Neural cell (in vitro differentiated cells): ENCODE data around the gene CD48. TPM values are rescaled to one million over a fixed set of nuclear protein-coding genes. Genes with fewer than 3 reads are reported as not detected.

Experiments
- H2AFZ ChIP-seq: fragments of 200-600, 300-800 bp; sonication (generic), shearing (Covaris generic); 2 replicates; pipeline ENCODE4 v1.6.0; 2014; ENCODE audit warnings: low read depth, mild to moderate bottlenecking, antibody characterized with exemption, low read length, moderate library complexity
- H3F3A ChIP-seq: fragments of 200-600 bp; shearing (Covaris generic); 2 replicates; pipeline ENCODE4 v1.6.1; 2016; ENCODE audit warnings: mild to moderate bottlenecking, moderate library complexity, mixed read lengths, antibody characterized with exemption, low read length; ENCODE audit not compliant: insufficient read depth, poor library complexity, severe bottlenecking
- H3K27ac ChIP-seq: fragments of 200-600, 300-800 bp; sonication (generic), shearing (Covaris generic); 2 replicates; pipeline ENCODE4 v1.5.1; 2014; ENCODE audit warnings: mild to moderate bottlenecking, low read length, moderate library complexity
- H3K27me3 ChIP-seq: fragments of 300-800, 200-600 bp; sonication (generic), shearing (Covaris generic); 2 replicates; pipeline ENCODE4 v1.6.0; 2014; ENCODE audit warnings: mild to moderate bottlenecking, low read depth, low read length, moderate library complexity; ENCODE audit not compliant: insufficient read depth
- H3K36me3 ChIP-seq: fragments of 300-800, 200-600 bp; sonication (generic), shearing (Covaris generic); 2 replicates; pipeline ENCODE4 v1.5.1; 2014; ENCODE audit warnings: mild to moderate bottlenecking, antibody characterized with exemption, low read length, moderate library complexity; ENCODE audit not compliant: insufficient read depth
- H3K4me2 ChIP-seq: fragments of 300-800, 200-600 bp; sonication (generic), shearing (Covaris generic); 2 replicates; pipeline ENCODE4 v1.6.0; 2014; ENCODE audit warnings: mild to moderate bottlenecking, low read length
- H3K4me3 ChIP-seq: fragments of 300-800, 200-600 bp; sonication (generic), shearing (Covaris generic); 2 replicates; pipeline ENCODE4 v1.5.1; 2014; ENCODE audit warnings: mild to moderate bottlenecking, low read length, moderate library complexity
- H3K79me2 ChIP-seq: fragments of 200-600 bp; shearing (Covaris generic); replicated peaks from 2 replicates; pipeline ENCODE4 v1.6.0; 2014; ENCODE audit warnings: mild to moderate bottlenecking, low read length, moderate library complexity; ENCODE audit not compliant: insufficient read depth
- H3K9ac ChIP-seq: fragments of 300-800, 200-600 bp; sonication (generic), shearing (Covaris generic); 2 replicates; pipeline ENCODE4 v1.6.1; 2016; ENCODE audit warnings: mild to moderate bottlenecking, low read length, mixed read lengths
- H3K9me2 ChIP-seq: fragments of 200-600 bp; shearing (Covaris generic); 2 replicates; pipeline ENCODE4 v1.6.1; 2016; ENCODE audit warnings: mild to moderate bottlenecking, low read length, mixed read lengths; ENCODE audit not compliant: insufficient read depth
- H3K9me3 ChIP-seq: fragments of 200-600, 300-800 bp; sonication (generic), shearing (Covaris generic); 2 replicates; pipeline ENCODE4 v1.6.1; 2016; ENCODE audit warnings: mild to moderate bottlenecking, mixed run types, low read length, moderate library complexity, mixed read lengths
- H4K20me1 ChIP-seq: fragments of 200-600 bp; shearing (Covaris generic); 2 replicates; pipeline ENCODE4 v1.6.1; 2016; ENCODE audit warnings: mild to moderate bottlenecking, mixed run types; ENCODE audit not compliant: insufficient read depth
- EP300 ChIP-seq: fragments of 450-650 bp; conservative IDR thresholded peaks from 2 replicates; pipeline ENCODE4 v1.6.1; 2014; ENCODE audit warnings: antibody characterized with exemption, mild to moderate bottlenecking, moderate library complexity; ENCODE audit not compliant: poor library complexity, severe bottlenecking
- EZH2 ChIP-seq: fragments of 200-600, 300-800 bp; shearing (Covaris generic), sonication (generic); IDR thresholded peaks from 2 replicates; pipeline ENCODE4 v1.6.1; 2014; ENCODE audit warnings: antibody characterized with exemption, low read length, borderline replicate concordance, mild to moderate bottlenecking; ENCODE audit not compliant: insufficient read depth, poor library complexity, severe bottlenecking
- MXI1 ChIP-seq: fragments of 450-650 bp; conservative IDR thresholded peaks from 2 replicates; pipeline ENCODE4 v1.6.1; 2014; ENCODE audit warnings: antibody characterized with exemption, mild to moderate bottlenecking; ENCODE audit not compliant: poor library complexity, severe bottlenecking
- POLR2AphosphoS5 ChIP-seq: IDR thresholded peaks from 2 replicates; pipeline ENCODE4 v1.6.1; 2012
- RAD21 ChIP-seq: fragments of 450-650 bp; conservative IDR thresholded peaks from 2 replicates; pipeline ENCODE4 v1.6.1; 2014; ENCODE audit warnings: antibody characterized with exemption, mild to moderate bottlenecking, moderate library complexity
- SMC3 ChIP-seq: fragments of 450-650 bp; conservative IDR thresholded peaks from 2 replicates; pipeline ENCODE4 v1.6.1; 2014; ENCODE audit warnings: antibody characterized with exemption, mild to moderate bottlenecking, moderate library complexity; ENCODE audit not compliant: poor library complexity
- TAF1 ChIP-seq: IDR thresholded peaks from 2 replicates; pipeline ENCODE4 v1.6.1; 2012; ENCODE audit warnings: low read depth
- polyA plus RNA-seq: library from polyadenylated mRNA; depleted of rRNA; stranded (reverse); fragments of >200 nt; gene quantifications from 2 replicates; pipeline ENCODE4 v1.2.3, GENCODE V29; 2014
- TF ChIP-seq, protein P1 (sequence below): fragments of 450-650 bp; IDR thresholded peaks from 2 replicates; pipeline ENCODE4 v1.5.1; 2014; ENCODE audit warnings: antibody characterized with exemption, mild to moderate bottlenecking, moderate library complexity; ENCODE audit not compliant: poor library complexity, severe bottlenecking
- TF ChIP-seq, protein P2 (sequence below): IDR thresholded peaks from 2 replicates; pipeline ENCODE4 v1.6.1; 2012; ENCODE audit warnings: borderline replicate concordance

CD48 gene
- polyA plus RNA-seq, 1 donor from 2014 or later: not detected

- H3K27ac ChIP-seq: no peak overlapping the region
- H3K36me3 ChIP-seq: no peaks in the 10 kb centered on the region
- H3K9ac ChIP-seq: no peak overlapping the region
- no peaks in the 10 kb centered on the region for H4K20me1 ChIP-seq
- TF ChIP-seq, protein P1, sequence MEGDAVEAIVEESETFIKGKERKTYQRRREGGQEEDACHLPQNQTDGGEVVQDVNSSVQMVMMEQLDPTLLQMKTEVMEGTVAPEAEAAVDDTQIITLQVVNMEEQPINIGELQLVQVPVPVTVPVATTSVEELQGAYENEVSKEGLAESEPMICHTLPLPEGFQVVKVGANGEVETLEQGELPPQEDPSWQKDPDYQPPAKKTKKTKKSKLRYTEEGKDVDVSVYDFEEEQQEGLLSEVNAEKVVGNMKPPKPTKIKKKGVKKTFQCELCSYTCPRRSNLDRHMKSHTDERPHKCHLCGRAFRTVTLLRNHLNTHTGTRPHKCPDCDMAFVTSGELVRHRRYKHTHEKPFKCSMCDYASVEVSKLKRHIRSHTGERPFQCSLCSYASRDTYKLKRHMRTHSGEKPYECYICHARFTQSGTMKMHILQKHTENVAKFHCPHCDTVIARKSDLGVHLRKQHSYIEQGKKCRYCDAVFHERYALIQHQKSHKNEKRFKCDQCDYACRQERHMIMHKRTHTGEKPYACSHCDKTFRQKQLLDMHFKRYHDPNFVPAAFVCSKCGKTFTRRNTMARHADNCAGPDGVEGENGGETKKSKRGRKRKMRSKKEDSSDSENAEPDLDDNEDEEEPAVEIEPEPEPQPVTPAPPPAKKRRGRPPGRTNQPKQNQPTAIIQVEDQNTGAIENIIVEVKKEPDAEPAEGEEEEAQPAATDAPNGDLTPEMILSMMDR: no peak
- no peak for TF ChIP-seq POLR2AphosphoS5
- TF ChIP-seq, protein P2, sequence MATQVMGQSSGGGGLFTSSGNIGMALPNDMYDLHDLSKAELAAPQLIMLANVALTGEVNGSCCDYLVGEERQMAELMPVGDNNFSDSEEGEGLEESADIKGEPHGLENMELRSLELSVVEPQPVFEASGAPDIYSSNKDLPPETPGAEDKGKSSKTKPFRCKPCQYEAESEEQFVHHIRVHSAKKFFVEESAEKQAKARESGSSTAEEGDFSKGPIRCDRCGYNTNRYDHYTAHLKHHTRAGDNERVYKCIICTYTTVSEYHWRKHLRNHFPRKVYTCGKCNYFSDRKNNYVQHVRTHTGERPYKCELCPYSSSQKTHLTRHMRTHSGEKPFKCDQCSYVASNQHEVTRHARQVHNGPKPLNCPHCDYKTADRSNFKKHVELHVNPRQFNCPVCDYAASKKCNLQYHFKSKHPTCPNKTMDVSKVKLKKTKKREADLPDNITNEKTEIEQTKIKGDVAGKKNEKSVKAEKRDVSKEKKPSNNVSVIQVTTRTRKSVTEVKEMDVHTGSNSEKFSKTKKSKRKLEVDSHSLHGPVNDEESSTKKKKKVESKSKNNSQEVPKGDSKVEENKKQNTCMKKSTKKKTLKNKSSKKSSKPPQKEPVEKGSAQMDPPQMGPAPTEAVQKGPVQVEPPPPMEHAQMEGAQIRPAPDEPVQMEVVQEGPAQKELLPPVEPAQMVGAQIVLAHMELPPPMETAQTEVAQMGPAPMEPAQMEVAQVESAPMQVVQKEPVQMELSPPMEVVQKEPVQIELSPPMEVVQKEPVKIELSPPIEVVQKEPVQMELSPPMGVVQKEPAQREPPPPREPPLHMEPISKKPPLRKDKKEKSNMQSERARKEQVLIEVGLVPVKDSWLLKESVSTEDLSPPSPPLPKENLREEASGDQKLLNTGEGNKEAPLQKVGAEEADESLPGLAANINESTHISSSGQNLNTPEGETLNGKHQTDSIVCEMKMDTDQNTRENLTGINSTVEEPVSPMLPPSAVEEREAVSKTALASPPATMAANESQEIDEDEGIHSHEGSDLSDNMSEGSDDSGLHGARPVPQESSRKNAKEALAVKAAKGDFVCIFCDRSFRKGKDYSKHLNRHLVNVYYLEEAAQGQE: no peak
- no peak for TF ChIP-seq MXI1
- no peak for TF ChIP-seq EP300
- TF ChIP-seq EZH2: no peak
- no peak for TF ChIP-seq TAF1
- TF ChIP-seq SMC3: no peak
- no peak for TF ChIP-seq RAD21
- no peaks in the 10 kb centered on the region for H3K9me2 ChIP-seq
- H3K4me3 ChIP-seq: no peak overlapping the region
- H3K9me3 ChIP-seq: no peaks in the 10 kb centered on the region
- H2AFZ ChIP-seq: no peak overlapping the region
- H3K79me2 ChIP-seq: no peaks in the 10 kb centered on the region
- no peak overlapping the region for H3K4me2 ChIP-seq
- no peaks in the 10 kb centered on the region for H3F3A ChIP-seq
- H3K27me3 ChIP-seq: no peaks in the 10 kb centered on the region
Observed at GRCh38 chr1:160662910-160663309, 48.7 kb downstream of the CD48 start.

DNA sequence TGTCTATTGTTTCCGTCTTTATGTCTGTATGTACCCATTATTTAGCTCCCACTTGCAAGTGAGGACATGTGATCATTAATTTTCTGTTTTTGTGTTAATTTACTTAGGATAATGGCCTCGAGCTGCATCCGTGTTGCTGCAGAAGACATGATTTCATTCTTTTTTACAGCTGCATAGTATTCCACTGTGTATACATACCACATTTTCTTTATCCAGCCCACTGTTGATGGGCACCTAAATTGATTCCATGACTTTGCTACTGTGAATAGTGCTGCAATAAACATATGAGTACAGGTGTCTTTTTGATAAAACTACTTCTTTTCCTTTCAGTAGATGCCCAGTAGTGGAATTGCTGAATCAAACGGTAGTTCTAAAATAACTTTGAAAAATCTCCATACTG is 52.1 kb downstream of the CD48 start:
- Histone ChIP-seq H3K27me3 (no peaks in the 10 kb centered on the region), H3K79me2 (no peaks in the 10 kb centered on the region), H3K27ac (no peak overlapping the region), H3K9ac (no peak overlapping the region), H3K4me3 (no peak overlapping the region), H3K36me3 (no peaks in the 10 kb centered on the region), H3F3A (no peaks in the 10 kb centered on the region), H3K9me3 (no peaks in the 10 kb centered on the region), H2AFZ (no peak overlapping the region), H4K20me1 (no peaks in the 10 kb centered on the region), H3K4me2 (no peak overlapping the region), H3K9me2 (no peaks in the 10 kb centered on the region)
- no peak for TF ChIP-seq MXI1
- no peak for TF ChIP-seq RAD21
- TF ChIP-seq EZH2: no peak
- no peak for TF ChIP-seq EP300
- TF ChIP-seq, protein P2: no peak
- TF ChIP-seq, protein P1: no peak
- no peak for TF ChIP-seq SMC3
- no peak for TF ChIP-seq TAF1
- no peak for TF ChIP-seq POLR2AphosphoS5
